ENCODE results near the gene TPCN2.

- TF ChIP-seq CTCF (IDR thresholded peaks at IDR 0.05; ENCODE audit: insufficient read depth, low read depth, low read length) (no peak), EZH2 (IDR thresholded peaks at IDR 0.05; ENCODE audit: insufficient read depth, low read length) (no peak)
Observed at GRCh38 chr11:69106031-69106811, 57.5 kb downstream of the TPCN2 start.
